ENCODE data around the gene VPS41.

Gene VPS41

DNA sequence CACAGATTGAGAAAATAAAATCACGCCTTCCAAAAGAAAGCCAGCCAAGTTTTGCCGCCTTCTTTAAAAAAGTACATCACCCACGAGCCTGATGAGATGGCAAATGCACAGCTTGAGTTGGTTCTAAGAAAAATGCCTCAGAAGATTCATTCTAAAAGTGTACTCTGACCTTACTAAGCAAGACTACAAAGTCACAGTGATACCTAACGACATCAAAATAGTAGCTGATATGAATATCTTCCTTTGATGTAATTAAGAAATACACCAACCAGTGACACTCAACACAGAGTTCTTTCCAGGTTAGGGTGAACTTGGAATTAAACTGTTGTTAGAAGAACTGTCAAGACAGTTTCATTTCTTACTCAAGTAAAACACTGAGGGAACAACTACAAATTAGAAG lies 199.9 kb downstream of the VPS41 start:
- H3K79me1 ChIP-seq (ENCODE audit: low read depth, low read length) = no peaks in the 10 kb centered on the region
- H3K27me3 ChIP-seq (ENCODE audit: control insufficient read depth in 3 of 3, insufficient read depth in 3 of 3, low read depth in 1 of 3, low read length in 3 of 3) = no peaks in the 10 kb centered on the region
- no peak overlapping the region for H3K14ac ChIP-seq (ENCODE audit: low read length)
- H3K9me3 ChIP-seq (replicated peaks in 1 of 2; ENCODE audit: control insufficient read depth in 2 of 2, insufficient read depth in 1 of 2, low read depth in 1 of 2, low read length in 2 of 2) = no peaks in the 10 kb centered on the region
- H3K4ac ChIP-seq (ENCODE audit: low read length) = no peak overlapping the region
- no peak for DNase-seq (ENCODE audit: low spot score)
- no CpG with 5 or more reads among the region's 4 CpGs for WGBS, 2 donors (ENCODE audit: extremely low coverage in 2 of 2, insufficient read length in 2 of 2, insufficient replicate concordance in 1 of 2)
- H2AFZ ChIP-seq (ENCODE audit: low read length) = no peak overlapping the region
- H3K4me2 ChIP-seq (ENCODE audit: insufficient read depth, low read length, poor library complexity, severe bottlenecking) = no peak overlapping the region
- H4K8ac ChIP-seq (ENCODE audit: low read depth, low read length) = no peak overlapping the region
- no peak overlapping the region for H3K23ac ChIP-seq (ENCODE audit: low read depth, low read length, poor library complexity)
- no peak overlapping the region for H2AK5ac ChIP-seq (ENCODE audit: low read depth, low read length)
- no peak overlapping the region for H3K18ac ChIP-seq (ENCODE audit: low read length)
- H2BK5ac ChIP-seq (ENCODE audit: low read length) = no peak overlapping the region
- peaks cover 2 to 14% of the 10 kb centered on the region in 2 donors for H3K4me1 ChIP-seq (ENCODE audit: control insufficient read depth in 2 of 2, insufficient read depth in 1 of 2, low read depth in 1 of 2, low read length in 2 of 2)
- H4K91ac ChIP-seq (ENCODE audit: low read depth, low read length, poor library complexity) = no peak overlapping the region
- no peak overlapping the region for H2BK15ac ChIP-seq (ENCODE audit: low read length)
- no peak overlapping the region for H2BK120ac ChIP-seq (ENCODE audit: low read depth, low read length)
- H2BK12ac ChIP-seq (ENCODE audit: low read length) = no peak overlapping the region
- no peak overlapping the region for H3K27ac ChIP-seq (replicated peaks; ENCODE audit: low read length)
- H3K9ac ChIP-seq (ENCODE audit: low read depth, low read length, poor library complexity) = no peak overlapping the region
- H3K36me3 ChIP-seq (replicated peaks in 1 of 2; ENCODE audit: control insufficient read depth in 2 of 2, insufficient read depth in 2 of 2, low read length in 2 of 2) = no peaks in the 10 kb centered on the region
- H3K4me3 ChIP-seq (ENCODE audit: low read length in 2 of 2) = no peak overlapping the region

DNA sequence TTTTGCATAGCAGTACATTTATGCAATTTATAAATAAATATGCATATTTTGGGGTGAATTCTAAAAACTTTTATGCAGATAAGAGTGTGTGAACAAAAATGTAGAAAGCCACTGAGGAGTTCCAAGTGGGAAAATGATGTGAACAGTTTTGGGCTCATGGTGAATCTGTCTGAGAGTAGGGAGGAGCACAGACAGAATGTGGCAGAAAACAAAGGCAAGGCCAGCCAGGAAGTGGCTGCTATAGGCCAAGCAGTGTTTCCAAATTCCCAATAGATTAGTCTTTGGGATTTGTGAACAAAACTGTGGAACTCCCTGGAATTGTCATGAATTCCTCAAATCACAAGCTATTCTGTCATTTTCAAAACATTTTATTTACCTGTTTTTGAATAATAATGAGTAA lies 204.2 kb downstream of the VPS41 start:
- Histone ChIP-seq H2BK5ac (ENCODE audit: low read length) (no peak overlapping the region), H4K8ac (ENCODE audit: low read depth, low read length) (no peak overlapping the region), H3K9ac (ENCODE audit: low read depth, low read length, poor library complexity) (no peak overlapping the region), H3K79me1 (ENCODE audit: low read depth, low read length) (no peaks in the 10 kb centered on the region), H3K4me1 (ENCODE audit: control insufficient read depth in 2 of 2, insufficient read depth in 1 of 2, low read depth in 1 of 2, low read length in 2 of 2) (peaks cover 4 to 5% of the 10 kb centered on the region in 2 donors), H2AK5ac (ENCODE audit: low read depth, low read length) (no peak overlapping the region), H3K36me3 (replicated peaks in 1 of 2; ENCODE audit: control insufficient read depth in 2 of 2, insufficient read depth in 2 of 2, low read length in 2 of 2) (no peaks in the 10 kb centered on the region), H3K4me3 (ENCODE audit: low read length in 2 of 2) (no peak overlapping the region), H3K23ac (ENCODE audit: low read depth, low read length, poor library complexity) (no peak overlapping the region), H3K4me2 (ENCODE audit: insufficient read depth, low read length, poor library complexity, severe bottlenecking) (no peak overlapping the region), H3K4ac (ENCODE audit: low read length) (no peak overlapping the region), H4K91ac (ENCODE audit: low read depth, low read length, poor library complexity) (no peak overlapping the region), H3K27ac (replicated peaks; ENCODE audit: low read length) (no peak overlapping the region), H2BK15ac (ENCODE audit: low read length) (no peak overlapping the region), H2BK12ac (ENCODE audit: low read length) (no peak overlapping the region), H2AFZ (ENCODE audit: low read length) (peak overlapping the region; percentile 27), H3K9me3 (replicated peaks in 1 of 2; ENCODE audit: control insufficient read depth in 2 of 2, insufficient read depth in 1 of 2, low read depth in 1 of 2, low read length in 2 of 2) (no peaks in the 10 kb centered on the region), H3K14ac (ENCODE audit: low read length) (no peak overlapping the region), H3K27me3 (ENCODE audit: control insufficient read depth in 3 of 3, insufficient read depth in 3 of 3, low read depth in 1 of 3, low read length in 3 of 3) (no peaks in the 10 kb centered on the region), H2BK120ac (ENCODE audit: low read depth, low read length) (no peak overlapping the region), H3K18ac (ENCODE audit: low read length) (no peak overlapping the region)
- DNase-seq (ENCODE audit: low spot score) = no peak

DNA sequence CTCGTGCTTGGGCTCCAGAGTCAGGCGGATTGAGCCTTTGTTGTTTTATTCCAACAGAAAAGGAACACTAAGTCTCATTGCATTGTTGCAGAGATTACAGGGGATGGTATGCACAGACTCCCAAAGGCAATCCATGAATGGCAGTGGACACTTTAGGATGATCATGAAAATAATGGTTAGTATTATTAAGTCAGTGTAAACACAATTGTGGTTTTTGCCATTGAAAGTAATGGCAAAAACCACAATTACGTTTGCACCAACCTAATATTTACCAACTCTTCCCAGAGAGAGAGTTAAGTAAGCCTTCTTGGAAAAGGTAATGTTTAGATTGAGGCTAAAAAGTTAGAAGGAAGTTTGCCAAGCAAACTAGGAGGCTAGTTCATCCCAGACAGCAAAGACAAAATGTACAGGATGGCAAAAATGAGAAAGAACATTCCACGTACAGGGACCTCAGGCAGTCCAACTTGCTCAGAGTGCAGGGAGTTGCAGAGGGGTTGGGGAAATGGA lies 204.9 kb downstream of the VPS41 start:
- WGBS, 2 donors (ENCODE audit: extremely low coverage in 2 of 2, insufficient read length in 2 of 2, insufficient replicate concordance in 1 of 2) = no CpG with 5 or more reads among the region's 4 CpGs
- H3K27me3 ChIP-seq (ENCODE audit: control insufficient read depth in 3 of 3, insufficient read depth in 3 of 3, low read depth in 1 of 3, low read length in 3 of 3) = no peaks in the 10 kb centered on the region
- H3K4ac ChIP-seq (ENCODE audit: low read length) = no peak overlapping the region
- H3K79me1 ChIP-seq (ENCODE audit: low read depth, low read length) = no peaks in the 10 kb centered on the region
- no peak overlapping the region for H2BK120ac ChIP-seq (ENCODE audit: low read depth, low read length)
- H3K4me3 ChIP-seq (ENCODE audit: low read length in 2 of 2) = no peak overlapping the region
- H4K8ac ChIP-seq (ENCODE audit: low read depth, low read length) = no peak overlapping the region
- no peak overlapping the region for H2BK15ac ChIP-seq (ENCODE audit: low read length)
- H3K27ac ChIP-seq (replicated peaks; ENCODE audit: low read length) = no peak overlapping the region
- DNase-seq (ENCODE audit: low spot score) = no peak
- H3K9me3 ChIP-seq (replicated peaks in 1 of 2; ENCODE audit: control insufficient read depth in 2 of 2, insufficient read depth in 1 of 2, low read depth in 1 of 2, low read length in 2 of 2) = no peaks in the 10 kb centered on the region
- H3K4me1 ChIP-seq (ENCODE audit: control insufficient read depth in 2 of 2, insufficient read depth in 1 of 2, low read depth in 1 of 2, low read length in 2 of 2) = peaks cover 4 to 5% of the 10 kb centered on the region in 2 donors
- no peak overlapping the region for H4K91ac ChIP-seq (ENCODE audit: low read depth, low read length, poor library complexity)
- H3K14ac ChIP-seq (ENCODE audit: low read length) = no peak overlapping the region
- no peak overlapping the region for H3K4me2 ChIP-seq (ENCODE audit: insufficient read depth, low read length, poor library complexity, severe bottlenecking)
- no peak overlapping the region for H2BK12ac ChIP-seq (ENCODE audit: low read length)
- H3K36me3 ChIP-seq (replicated peaks in 1 of 2; ENCODE audit: control insufficient read depth in 2 of 2, insufficient read depth in 2 of 2, low read length in 2 of 2) = no peaks in the 10 kb centered on the region
- H3K23ac ChIP-seq (ENCODE audit: low read depth, low read length, poor library complexity) = no peak overlapping the region
- no peak overlapping the region for H3K18ac ChIP-seq (ENCODE audit: low read length)
- no peak overlapping the region for H3K9ac ChIP-seq (ENCODE audit: low read depth, low read length, poor library complexity)
- H2AFZ ChIP-seq (ENCODE audit: low read length) = peak overlapping the region; percentile 27
- H2AK5ac ChIP-seq (ENCODE audit: low read depth, low read length) = no peak overlapping the region
- no peak overlapping the region for H2BK5ac ChIP-seq (ENCODE audit: low read length)

DNA sequence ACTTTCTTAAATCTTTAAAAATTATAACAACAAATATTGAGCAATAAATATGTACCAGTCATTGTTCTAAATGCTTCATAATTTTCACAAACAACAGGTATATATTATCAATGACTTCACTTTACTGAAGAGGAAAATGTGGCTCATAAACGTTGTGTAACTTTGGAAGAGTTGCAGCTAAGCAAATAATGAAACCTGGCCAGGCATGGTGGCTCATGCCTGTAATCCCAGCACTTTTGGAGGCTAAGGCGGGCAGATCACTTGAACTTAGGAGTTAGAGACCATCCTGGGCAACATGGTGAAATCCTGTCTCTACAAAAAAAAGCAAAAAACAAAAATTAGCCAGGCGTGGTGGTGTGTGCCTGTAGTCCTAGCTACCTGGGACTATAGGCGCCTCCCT lies 205.9 kb downstream of the VPS41 start:
- H3K27me3 ChIP-seq (ENCODE audit: control insufficient read depth in 3 of 3, insufficient read depth in 3 of 3, low read depth in 1 of 3, low read length in 3 of 3) = no peaks in the 10 kb centered on the region
- no peaks in the 10 kb centered on the region for H3K79me1 ChIP-seq (ENCODE audit: low read depth, low read length)
- no peak overlapping the region for H4K91ac ChIP-seq (ENCODE audit: low read depth, low read length, poor library complexity)
- H3K4me2 ChIP-seq (ENCODE audit: insufficient read depth, low read length, poor library complexity, severe bottlenecking) = no peak overlapping the region
- no peak overlapping the region for H2BK12ac ChIP-seq (ENCODE audit: low read length)
- no peak overlapping the region for H2AK5ac ChIP-seq (ENCODE audit: low read depth, low read length)
- H2AFZ ChIP-seq (ENCODE audit: low read length) = no peak overlapping the region
- peaks cover 4 to 5% of the 10 kb centered on the region in 2 donors for H3K4me1 ChIP-seq (ENCODE audit: control insufficient read depth in 2 of 2, insufficient read depth in 1 of 2, low read depth in 1 of 2, low read length in 2 of 2)
- WGBS, 2 donors (ENCODE audit: extremely low coverage in 2 of 2, insufficient read length in 2 of 2, insufficient replicate concordance in 1 of 2) = no CpG with 5 or more reads among the region's 4 CpGs
- no peaks in the 10 kb centered on the region for H3K36me3 ChIP-seq (replicated peaks in 1 of 2; ENCODE audit: control insufficient read depth in 2 of 2, insufficient read depth in 2 of 2, low read length in 2 of 2)
- no peaks in the 10 kb centered on the region for H3K9me3 ChIP-seq (replicated peaks in 1 of 2; ENCODE audit: control insufficient read depth in 2 of 2, insufficient read depth in 1 of 2, low read depth in 1 of 2, low read length in 2 of 2)
- H3K9ac ChIP-seq (ENCODE audit: low read depth, low read length, poor library complexity) = no peak overlapping the region
- no peak overlapping the region for H3K18ac ChIP-seq (ENCODE audit: low read length)
- H2BK5ac ChIP-seq (ENCODE audit: low read length) = no peak overlapping the region
- no peak overlapping the region for H2BK15ac ChIP-seq (ENCODE audit: low read length)
- DNase-seq (ENCODE audit: low spot score) = no peak
- no peak overlapping the region for H4K8ac ChIP-seq (ENCODE audit: low read depth, low read length)
- no peak overlapping the region for H3K4ac ChIP-seq (ENCODE audit: low read length)
- H3K27ac ChIP-seq (replicated peaks; ENCODE audit: low read length) = no peak overlapping the region
- no peak overlapping the region for H3K23ac ChIP-seq (ENCODE audit: low read depth, low read length, poor library complexity)
- H3K4me3 ChIP-seq (ENCODE audit: low read length in 2 of 2) = no peak overlapping the region
- no peak overlapping the region for H3K14ac ChIP-seq (ENCODE audit: low read length)
- no peak overlapping the region for H2BK120ac ChIP-seq (ENCODE audit: low read depth, low read length)

Data from neuronal stem cell (in vitro differentiated cells).